NT2/D1 (cell line): ENCODE results near the gene TMEM232.
"Not testable (repeated sequence)": the region's sequence is repeated elsewhere in the genome, so short reads cannot be mapped to it uniquely, and the experiment has no call there.

ENCODE experiments used
- DNase-seq: peaks from one replicate; pipeline ENCODE4 v3.0.0-alpha.2; 2011; ENCODE audit warnings: low read depth, low spot score
- H3K27me3 ChIP-seq: 2 replicates; pipeline ENCODE4 v1.6.0; 2011; ENCODE audit warnings: mild to moderate bottlenecking; ENCODE audit not compliant: insufficient read length, insufficient read depth
- H3K36me3 ChIP-seq: 2 replicates; pipeline ENCODE4 v1.6.1; 2011; ENCODE audit warnings: mild to moderate bottlenecking, low read length, mixed read lengths; ENCODE audit not compliant: insufficient read depth, insufficient read length
- H3K4me1 ChIP-seq: 2 replicates; pipeline ENCODE4 v1.5.1; 2011; ENCODE audit not compliant: insufficient read depth, insufficient read length
- H3K4me3 ChIP-seq: 2 replicates; pipeline ENCODE4 v1.5.1; 2011; ENCODE audit warnings: low read depth; ENCODE audit not compliant: insufficient read length
- H3K9ac ChIP-seq: 2 replicates; pipeline ENCODE4 v1.6.0; 2011; ENCODE audit warnings: low read depth; ENCODE audit not compliant: insufficient read length
- H3K9me3 ChIP-seq: 2 replicates; pipeline ENCODE4 v1.5.1; 2011; ENCODE audit warnings: mild to moderate bottlenecking, low read length; ENCODE audit not compliant: insufficient read depth
- SUZ12 ChIP-seq: IDR thresholded peaks from 2 replicates; pipeline ENCODE4 v1.6.1; 2011; ENCODE audit not compliant: insufficient read length, insufficient read depth; ENCODE audit errors: extremely low read depth
- YY1 ChIP-seq: IDR thresholded peaks from 2 replicates; pipeline ENCODE4 v1.6.1; 2011; ENCODE audit not compliant: insufficient read length, insufficient read depth
- ZNF274 ChIP-seq: IDR thresholded peaks from 2 replicates; pipeline ENCODE4 v1.6.1; 2011; ENCODE audit warnings: mild to moderate bottlenecking, low read depth, low read length

TMEM232 gene

DNA sequence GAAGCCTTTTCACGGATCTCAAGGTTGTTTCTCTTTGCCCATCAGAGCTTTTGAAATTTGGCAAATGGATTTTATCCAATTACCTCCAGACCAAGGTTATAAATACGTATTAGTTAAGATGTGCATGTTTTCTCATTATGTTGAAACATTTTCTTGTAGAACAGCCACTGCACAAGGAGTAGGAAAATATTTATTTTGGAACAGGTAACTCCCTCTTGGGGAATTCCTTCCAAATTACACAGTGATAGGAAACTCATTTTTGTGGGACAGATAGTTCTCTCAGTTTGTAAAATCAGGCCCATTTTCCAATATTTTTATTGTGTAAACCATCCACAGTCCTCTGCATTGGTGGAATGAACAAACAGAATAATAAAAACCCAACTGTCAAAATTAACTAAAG, 23.0 kb downstream of the TMEM232 start:
- H3K9ac ChIP-seq = no peak overlapping the region
- H3K27me3 ChIP-seq = no peaks in the 10 kb centered on the region
- H3K4me1 ChIP-seq = no peaks in the 10 kb centered on the region
- no peak for TF ChIP-seq YY1
- no peak for TF ChIP-seq ZNF274
- no peak for TF ChIP-seq SUZ12
- no peaks in the 10 kb centered on the region for H3K9me3 ChIP-seq
- no peak for DNase-seq
- H3K36me3 ChIP-seq = no peaks in the 10 kb centered on the region
- H3K4me3 ChIP-seq = no peak overlapping the region

DNA sequence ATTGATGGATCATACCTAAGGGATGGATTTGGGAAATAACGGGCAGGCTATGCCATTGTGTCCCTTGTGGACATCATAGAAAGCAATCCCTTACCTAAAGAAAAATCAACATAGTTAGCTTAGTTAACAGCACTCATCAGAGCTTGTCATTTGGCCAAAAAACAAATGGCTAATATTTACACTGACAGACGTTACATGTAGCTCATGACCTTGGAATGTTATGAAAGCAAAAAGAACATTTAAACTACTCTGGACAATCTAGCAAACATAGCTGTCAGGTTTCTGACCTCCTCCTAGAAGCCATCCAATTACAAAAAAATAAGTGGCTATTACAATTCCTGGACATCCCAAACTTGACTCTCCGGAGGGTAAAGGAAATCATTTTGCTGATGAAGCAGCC, 23.8 kb downstream of the TMEM232 start:
- H3K36me3 ChIP-seq = no peaks in the 10 kb centered on the region
- no peaks in the 10 kb centered on the region for H3K27me3 ChIP-seq
- no peak for DNase-seq
- TF ChIP-seq YY1 = no peak
- no peak for TF ChIP-seq SUZ12
- TF ChIP-seq ZNF274 = no peak
- H3K9ac ChIP-seq = no peak overlapping the region
- no peaks in the 10 kb centered on the region for H3K4me1 ChIP-seq
- H3K9me3 ChIP-seq = no peaks in the 10 kb centered on the region
- no peak overlapping the region for H3K4me3 ChIP-seq

DNA sequence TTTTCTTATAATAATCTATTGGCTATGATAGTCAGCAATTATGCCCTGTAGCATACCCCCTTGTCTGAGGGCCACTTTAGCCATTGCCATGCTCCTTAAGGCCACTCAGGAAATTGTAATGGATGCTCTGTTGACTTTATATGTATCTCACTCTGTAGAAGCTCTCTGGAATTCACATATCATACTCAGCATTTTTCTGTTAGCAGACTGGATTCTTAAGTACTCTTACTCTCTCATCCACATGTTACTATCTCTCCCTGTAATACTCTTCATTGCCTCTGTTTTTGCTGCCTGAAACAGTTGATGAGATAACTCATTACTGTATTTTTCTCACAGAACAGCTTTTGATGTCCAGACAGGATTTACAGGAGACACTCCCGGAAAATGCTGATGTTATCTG, 24.2 kb downstream of the TMEM232 start:
- no peaks in the 10 kb centered on the region for H3K27me3 ChIP-seq
- no peaks in the 10 kb centered on the region for H3K36me3 ChIP-seq
- no peaks in the 10 kb centered on the region for H3K4me1 ChIP-seq
- no peak for DNase-seq
- no peak overlapping the region for H3K9ac ChIP-seq
- no peak overlapping the region for H3K4me3 ChIP-seq
- no peaks in the 10 kb centered on the region for H3K9me3 ChIP-seq
- TF ChIP-seq SUZ12 = no peak
- no peak for TF ChIP-seq YY1
- TF ChIP-seq ZNF274 = no peak

DNA sequence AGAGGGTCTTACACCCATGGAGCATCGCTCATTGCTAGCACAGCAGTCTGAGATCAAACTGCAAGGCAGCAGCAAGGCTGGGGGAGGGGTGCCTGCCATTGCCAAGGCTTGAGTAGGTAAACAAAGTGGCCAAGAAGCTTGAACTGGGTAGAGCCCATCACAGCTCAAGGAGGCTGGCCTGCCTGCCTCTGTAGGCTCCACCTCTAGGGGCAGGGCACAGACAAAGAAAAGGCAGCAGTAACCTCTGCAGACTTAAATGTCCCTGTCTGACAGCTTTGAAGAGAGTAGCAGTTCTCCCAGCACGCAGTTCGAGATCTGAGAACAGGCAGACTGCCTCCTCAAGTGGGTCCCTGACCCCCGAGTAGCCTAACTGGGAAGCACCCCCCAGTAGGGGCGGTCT, 33.8 kb downstream of the TMEM232 start:
- H3K9me3 ChIP-seq, H3K4me1 ChIP-seq, H3K9ac ChIP-seq, H3K4me3 ChIP-seq, H3K36me3 ChIP-seq, H3K27me3 ChIP-seq, DNase-seq: not testable (repeated sequence)

DNA sequence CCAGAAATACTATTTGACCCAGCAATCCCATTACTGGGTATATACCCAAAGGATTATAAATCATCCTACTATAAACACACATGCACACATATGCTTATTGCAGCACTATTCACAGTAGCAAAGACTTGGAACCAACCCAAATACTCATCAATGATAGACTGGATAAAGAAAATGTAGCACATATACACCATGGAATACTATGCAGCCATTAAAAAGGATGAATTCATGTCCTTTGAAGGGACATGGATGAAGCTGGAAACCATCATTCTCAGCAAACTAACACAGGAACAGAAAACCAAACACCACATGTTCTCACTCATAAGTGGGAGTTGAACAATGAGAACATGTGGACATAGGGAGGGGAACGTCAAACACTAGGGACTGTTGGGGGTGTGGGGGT, 35.9 kb downstream of the TMEM232 start:
- not testable (repeated sequence) for H3K9me3 ChIP-seq, H3K36me3 ChIP-seq, H3K27me3 ChIP-seq, H3K9ac ChIP-seq, DNase-seq, H3K4me3 ChIP-seq, H3K4me1 ChIP-seq

DNA sequence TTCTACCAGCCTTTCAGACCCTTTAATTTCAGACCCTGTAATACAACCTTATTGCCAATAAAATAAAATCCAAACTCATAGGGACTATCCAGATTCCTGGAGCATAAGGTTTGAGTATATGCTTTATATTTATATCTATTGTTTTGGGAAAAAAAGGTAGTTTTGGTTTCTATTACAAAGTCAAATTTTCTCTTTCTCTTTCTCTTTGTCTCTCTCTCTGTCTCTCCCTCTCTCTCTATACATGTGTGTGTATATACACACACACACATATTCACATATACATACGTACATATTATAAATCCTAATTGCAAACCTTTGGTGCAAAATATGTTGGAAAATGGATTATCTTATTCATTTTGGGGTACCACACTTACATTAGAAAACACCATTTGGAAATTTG, 39.0 kb downstream of the TMEM232 start:
- Histone ChIP-seq H3K27me3 (no peaks in the 10 kb centered on the region), H3K9me3 (no peaks in the 10 kb centered on the region), H3K36me3 (no peaks in the 10 kb centered on the region), H3K4me3 (no peak overlapping the region), H3K9ac (no peak overlapping the region), H3K4me1 (peaks cover 2% of the 10 kb centered on the region)
- TF ChIP-seq ZNF274 (no peak), YY1 (no peak), SUZ12 (no peak)
- no peak for DNase-seq

DNA sequence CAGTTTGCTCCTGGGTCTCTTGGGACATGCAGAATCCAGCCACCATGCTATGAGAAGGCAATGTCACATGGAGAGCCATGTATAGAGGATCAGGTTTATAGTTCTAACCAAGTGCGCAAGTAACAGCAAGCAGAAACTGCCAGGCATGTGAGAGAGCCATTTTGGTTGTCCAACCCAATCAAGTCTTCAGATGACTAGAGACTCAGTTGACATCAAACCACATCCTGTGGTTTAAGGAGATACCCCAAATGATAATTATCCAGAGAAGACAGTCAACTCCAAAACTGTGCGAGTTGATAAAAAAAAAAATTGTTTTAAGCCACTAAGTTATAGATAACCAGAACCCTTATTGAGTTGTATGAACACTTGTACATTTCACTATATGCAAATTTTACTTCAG, 40.2 kb downstream of the TMEM232 start:
- no peaks in the 10 kb centered on the region for H3K27me3 ChIP-seq

DNA sequence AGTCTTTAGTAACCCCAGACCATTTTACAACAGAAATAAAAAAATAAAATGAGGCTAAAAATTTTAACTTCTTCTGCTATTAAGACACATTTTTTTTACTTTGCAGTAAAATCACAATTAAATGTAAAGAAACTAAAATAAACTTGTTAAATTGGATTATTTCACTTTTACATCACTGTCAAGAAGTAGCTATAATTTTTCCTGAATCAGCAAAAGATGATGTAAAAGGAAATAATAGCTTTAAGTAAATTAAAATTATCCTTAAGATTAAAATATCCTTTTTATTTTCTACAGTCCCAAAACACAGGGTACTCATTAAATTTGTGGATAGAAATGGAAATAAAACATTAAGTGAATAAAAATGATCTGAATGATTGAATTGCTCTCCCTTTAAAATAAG, 44.5 kb downstream of the TMEM232 start:
- TF ChIP-seq SUZ12 = no peak
- no peak for TF ChIP-seq YY1
- TF ChIP-seq ZNF274 = no peak
- Histone ChIP-seq H3K9ac (no peak overlapping the region), H3K4me1 (no peaks in the 10 kb centered on the region), H3K27me3 (no peaks in the 10 kb centered on the region), H3K9me3 (no peaks in the 10 kb centered on the region), H3K4me3 (no peak overlapping the region), H3K36me3 (no peaks in the 10 kb centered on the region)
- no peak for DNase-seq

More for the DNA sequence above, 40.2 kb downstream of the TMEM232 start:
- Histone ChIP-seq H3K9me3 (no peaks in the 10 kb centered on the region), H3K9ac (no peak overlapping the region), H3K4me3 (no peak overlapping the region), H3K36me3 (no peaks in the 10 kb centered on the region), H3K4me1 (peaks cover 2% of the 10 kb centered on the region)
- TF ChIP-seq ZNF274 (no peak), YY1 (no peak), SUZ12 (no peak)
- no peak for DNase-seq
